Neural progenitor cell (in vitro differentiated cells): ENCODE results near the gene PUM2.

Experiments used
- EZH2 ChIP-seq: fragments of 200-600 bp; sonication (generic); IDR thresholded peaks from 2 replicates; pipeline ENCODE4 v1.6.1; 2017; ENCODE audit warnings: antibody characterized with exemption, mild to moderate bottlenecking, moderate library complexity
- EZH2phosphoT487 ChIP-seq: fragments of 200-600 bp; sonication (generic); IDR thresholded peaks from 2 replicates; pipeline ENCODE4 v1.6.1; 2017; ENCODE audit warnings: antibody characterized with exemption
- TF ChIP-seq, protein P1 (sequence below): fragments of 200-600 bp; sonication (generic); IDR thresholded peaks from 2 replicates; pipeline ENCODE4 v1.5.1; 2017; ENCODE audit warnings: antibody characterized with exemption, mild to moderate bottlenecking

DNA sequence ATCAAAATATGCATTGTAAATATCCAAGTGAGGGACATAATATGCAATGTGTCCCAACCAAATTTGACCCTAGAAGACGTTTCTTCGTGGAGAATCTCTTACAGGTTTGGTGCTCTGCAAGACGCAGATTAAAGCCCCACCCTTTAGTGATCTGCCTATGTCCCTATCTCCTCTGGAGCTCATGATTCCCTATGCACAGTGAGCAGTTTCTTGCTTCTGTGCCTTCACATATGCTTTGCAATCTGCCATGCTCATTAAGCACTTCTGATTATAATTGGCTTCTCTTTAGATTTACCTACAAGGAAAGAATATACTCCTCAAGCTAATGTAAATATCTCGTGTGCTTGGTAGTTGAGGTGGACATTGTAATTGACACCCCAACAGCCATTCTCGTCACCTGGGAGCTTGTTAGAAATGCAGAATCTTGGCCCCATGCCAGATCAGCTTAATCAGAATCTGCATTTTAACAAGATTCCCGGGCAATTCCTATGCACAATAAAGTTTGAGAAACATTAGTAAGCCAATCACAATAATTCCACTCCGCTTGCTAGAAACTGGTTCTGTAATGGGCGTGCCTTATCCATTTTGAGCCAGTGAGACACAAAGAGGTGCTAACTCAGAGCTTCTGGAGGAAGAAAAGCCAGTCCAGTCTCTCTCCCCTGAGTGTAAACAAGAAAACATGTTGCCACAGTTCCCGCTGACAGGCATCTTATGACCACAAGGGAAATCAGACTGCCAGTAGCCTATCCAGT, 2.8 kb upstream of the PUM2 start:
- no peak for TF ChIP-seq EZH2
- TF ChIP-seq, protein P1, sequence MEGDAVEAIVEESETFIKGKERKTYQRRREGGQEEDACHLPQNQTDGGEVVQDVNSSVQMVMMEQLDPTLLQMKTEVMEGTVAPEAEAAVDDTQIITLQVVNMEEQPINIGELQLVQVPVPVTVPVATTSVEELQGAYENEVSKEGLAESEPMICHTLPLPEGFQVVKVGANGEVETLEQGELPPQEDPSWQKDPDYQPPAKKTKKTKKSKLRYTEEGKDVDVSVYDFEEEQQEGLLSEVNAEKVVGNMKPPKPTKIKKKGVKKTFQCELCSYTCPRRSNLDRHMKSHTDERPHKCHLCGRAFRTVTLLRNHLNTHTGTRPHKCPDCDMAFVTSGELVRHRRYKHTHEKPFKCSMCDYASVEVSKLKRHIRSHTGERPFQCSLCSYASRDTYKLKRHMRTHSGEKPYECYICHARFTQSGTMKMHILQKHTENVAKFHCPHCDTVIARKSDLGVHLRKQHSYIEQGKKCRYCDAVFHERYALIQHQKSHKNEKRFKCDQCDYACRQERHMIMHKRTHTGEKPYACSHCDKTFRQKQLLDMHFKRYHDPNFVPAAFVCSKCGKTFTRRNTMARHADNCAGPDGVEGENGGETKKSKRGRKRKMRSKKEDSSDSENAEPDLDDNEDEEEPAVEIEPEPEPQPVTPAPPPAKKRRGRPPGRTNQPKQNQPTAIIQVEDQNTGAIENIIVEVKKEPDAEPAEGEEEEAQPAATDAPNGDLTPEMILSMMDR, result no peak
- no peak for TF ChIP-seq EZH2phosphoT487
